Stimulated activated CD8-positive, alpha-beta memory T cell treated with anti-CD3 and anti-CD28 coated beads, Interleukin-7, amount 100 ng/mL, for 48 hours (primary cell): ENCODE data around the gene SRGAP2.
"Not testable (repeated sequence)": the region's sequence is repeated elsewhere in the genome, so short reads cannot be mapped to it uniquely, and the experiment has no call there.

ENCODE experiments used
- DNase-seq, 2 donors: peaks; one replicate each; pipeline ENCODE4 v3.0.0-alpha.2; 2020; ENCODE audit warnings: low read depth in 1 of 2; ENCODE audit errors: extremely low read depth in 1 of 2

Gene SRGAP2

GRCh38 chr1:206204871-206205270 is 1.5 kb downstream of the SRGAP2 start:
- not testable (repeated sequence) for DNase-seq

GRCh38 chr1:206205569-206205968 is 2.2 kb downstream of the SRGAP2 start:
- not testable (repeated sequence) for DNase-seq

GRCh38 chr1:206210802-206211201 is 7.5 kb downstream of the SRGAP2 start:
- not testable (repeated sequence) for DNase-seq

GRCh38 chr1:206215600-206216392 is 12.5 kb downstream of the SRGAP2 start:
- not testable (repeated sequence) for DNase-seq

- DNase-seq = not testable (repeated sequence)
Observed at GRCh38 chr1:206218285-206218684, 14.9 kb downstream of the SRGAP2 start.

- not testable (repeated sequence) for DNase-seq
Observed at GRCh38 chr1:206218765-206219164, 15.4 kb downstream of the SRGAP2 start.

- not testable (repeated sequence) for DNase-seq
Observed at GRCh38 chr1:206219514-206220331, 16.4 kb downstream of the SRGAP2 start.

- DNase-seq = not testable (repeated sequence)
Observed at GRCh38 chr1:206220332-206221000, 17.1 kb downstream of the SRGAP2 start.

GRCh38 chr1:206221585-206221984 is 18.2 kb downstream of the SRGAP2 start:
- not testable (repeated sequence) for DNase-seq

GRCh38 chr1:206224190-206224776 is 20.9 kb downstream of the SRGAP2 start:
- not testable (repeated sequence) for DNase-seq

GRCh38 chr1:206225386-206225785 is 22.0 kb downstream of the SRGAP2 start:
- not testable (repeated sequence) for DNase-seq

GRCh38 chr1:206226886-206227285 is 23.5 kb downstream of the SRGAP2 start:
- not testable (repeated sequence) for DNase-seq

- DNase-seq = not testable (repeated sequence)
Observed at GRCh38 chr1:206229286-206229685, 25.9 kb downstream of the SRGAP2 start.

- not testable (repeated sequence) for DNase-seq
Observed at GRCh38 chr1:206231989-206232388, 28.6 kb downstream of the SRGAP2 start.

- not testable (repeated sequence) for DNase-seq
Observed at GRCh38 chr1:206232970-206233645, 29.8 kb downstream of the SRGAP2 start.

- DNase-seq = not testable (repeated sequence)
Observed at GRCh38 chr1:206234189-206234916, 31.0 kb downstream of the SRGAP2 start.

GRCh38 chr1:206235190-206235589 is 31.8 kb downstream of the SRGAP2 start:
- DNase-seq = not testable (repeated sequence)

GRCh38 chr1:206240288-206240687 is 36.9 kb downstream of the SRGAP2 start:
- not testable (repeated sequence) for DNase-seq

GRCh38 chr1:206243335-206243734 is 40.0 kb downstream of the SRGAP2 start:
- DNase-seq = peak in 1 of 2 donors; percentile 1
